KOPT-K1 (cell line): ENCODE data around the gene SECISBP2L.

ENCODE experiments used
- H3K27ac ChIP-seq: fragments of 200-600 bp; sonication (generic); 2 replicates; pipeline ENCODE4 v1.5.1; 2016; ENCODE audit warnings: antibody characterized with exemption, mild to moderate bottlenecking, low read depth, low read length; ENCODE audit not compliant: poor library complexity, severe bottlenecking
- H3K36me3 ChIP-seq: fragments of 200-600 bp; sonication (generic); 2 replicates; pipeline ENCODE4 v1.5.1; 2017; ENCODE audit warnings: antibody characterized with exemption, mild to moderate bottlenecking, low read length, moderate library complexity; ENCODE audit not compliant: insufficient read depth
- H3K9me3 ChIP-seq: fragments of 200-600 bp; sonication (generic); 2 replicates; pipeline ENCODE4 v1.5.1; 2017; ENCODE audit warnings: antibody characterized with exemption, low read length, mild to moderate bottlenecking; ENCODE audit not compliant: insufficient read depth, poor library complexity, severe bottlenecking

Gene SECISBP2L

DNA sequence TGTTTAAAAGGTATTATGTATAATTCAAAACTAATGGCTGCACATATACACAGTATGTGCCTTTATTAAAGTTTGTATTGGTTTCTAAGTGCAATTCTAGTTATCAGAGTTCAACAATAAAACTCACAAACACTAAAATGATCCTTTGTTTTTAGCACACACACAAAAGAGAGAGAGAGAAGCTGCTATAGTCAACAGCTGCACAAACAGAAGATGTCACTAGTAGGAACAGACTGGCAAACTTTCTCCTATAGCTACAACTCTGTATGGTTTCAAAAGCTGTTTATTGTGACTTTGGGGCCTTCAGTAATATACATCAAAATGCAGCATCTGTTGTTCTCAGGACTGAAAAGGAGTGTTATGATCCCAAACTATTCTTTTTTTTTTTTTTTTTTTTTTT lies 6.1 kb downstream of the SECISBP2L start:
- H3K36me3 ChIP-seq, result peaks cover 10% of the 10 kb centered on the region
- H3K27ac ChIP-seq, result no peak overlapping the region

DNA sequence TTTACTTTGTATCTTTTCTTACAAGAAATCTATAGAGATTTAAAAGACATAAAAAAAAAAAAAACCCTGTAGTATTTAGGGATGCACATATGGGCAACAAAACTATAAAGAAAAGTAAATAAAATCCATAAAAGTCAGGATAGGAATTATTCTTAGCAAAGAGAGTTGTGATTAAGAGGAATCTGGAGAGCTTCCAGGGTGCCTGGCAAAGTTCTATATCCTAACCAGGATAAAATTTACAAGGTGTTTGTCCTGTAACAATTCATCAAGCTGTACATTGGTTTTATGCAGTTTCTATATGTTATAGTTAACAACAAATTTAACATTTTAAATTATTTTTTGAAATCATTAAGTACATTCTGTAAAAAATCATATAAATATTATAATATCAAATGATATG lies 7.9 kb downstream of the SECISBP2L start:
- H3K27ac ChIP-seq, result no peak overlapping the region
- peaks cover 18% of the 10 kb centered on the region for H3K36me3 ChIP-seq
- no peaks in the 10 kb centered on the region for H3K9me3 ChIP-seq

More for the DNA sequence above, 6.1 kb downstream of the SECISBP2L start:
- H3K9me3 ChIP-seq, result no peaks in the 10 kb centered on the region

DNA sequence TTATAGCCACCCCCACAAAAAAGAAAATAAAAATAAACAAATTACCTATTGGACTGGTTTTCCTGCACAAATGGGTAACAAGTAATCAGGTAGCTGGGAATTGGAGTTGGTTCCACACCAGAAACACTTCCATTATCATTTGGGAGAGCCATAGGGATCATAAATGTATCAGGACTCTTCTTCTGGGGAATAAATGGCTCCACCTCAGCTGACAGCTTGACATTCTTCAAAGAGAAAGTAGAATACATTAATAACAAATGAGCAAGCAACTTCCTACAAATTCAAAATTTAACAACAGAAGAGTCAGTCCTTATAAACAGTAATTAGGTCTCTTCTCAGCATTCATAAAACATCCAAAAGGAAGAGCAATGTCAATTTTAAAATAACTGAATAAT lies 8.7 kb downstream of the SECISBP2L start:
- Histone ChIP-seq H3K36me3 (peaks cover 18% of the 10 kb centered on the region), H3K27ac (no peak overlapping the region)

DNA sequence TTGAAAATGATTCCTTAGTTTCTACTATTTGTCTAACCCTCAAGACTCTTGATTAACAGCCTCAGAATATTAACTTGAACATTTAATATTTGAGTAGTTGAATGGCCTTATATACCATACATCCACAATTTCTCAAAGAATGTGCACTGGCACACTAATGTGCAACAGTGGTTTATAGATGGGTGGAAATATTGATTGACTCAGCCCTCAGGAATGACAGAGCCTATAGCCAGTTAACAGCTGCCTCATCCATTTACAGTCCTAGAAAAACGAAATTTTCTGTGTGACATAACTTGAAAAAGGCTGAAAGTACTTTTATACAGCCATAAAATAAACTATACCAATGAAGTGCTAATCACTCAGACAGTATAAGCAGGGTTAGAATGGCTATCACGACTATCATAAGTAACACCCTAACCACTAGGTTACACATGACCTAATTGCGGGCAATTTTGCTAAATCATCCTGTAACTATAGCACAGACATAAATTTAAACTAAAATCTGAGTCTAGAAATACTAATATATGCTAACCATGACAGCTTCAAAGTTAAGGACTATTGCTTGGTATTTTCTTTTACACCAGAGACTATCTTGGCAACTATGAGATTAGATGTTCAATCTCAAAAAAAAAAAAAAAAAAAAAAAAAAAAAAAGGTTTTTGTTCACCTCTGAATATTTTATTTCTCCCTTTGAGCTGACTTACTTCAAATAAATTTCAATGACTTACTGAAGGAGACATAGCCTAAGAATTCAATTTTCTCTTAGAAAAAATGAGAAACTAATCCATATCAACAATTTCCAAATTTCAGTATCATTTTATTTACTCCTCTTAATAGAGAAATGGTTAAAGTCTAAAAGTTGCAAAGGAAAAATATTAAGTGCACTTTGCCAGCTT lies 9.3 kb downstream of the SECISBP2L start:
- Histone ChIP-seq H3K9me3 (no peaks in the 10 kb centered on the region), H3K36me3 (peaks cover 18% of the 10 kb centered on the region), H3K27ac (no peak overlapping the region)

More for the DNA sequence above, 8.7 kb downstream of the SECISBP2L start:
- no peaks in the 10 kb centered on the region for H3K9me3 ChIP-seq

DNA sequence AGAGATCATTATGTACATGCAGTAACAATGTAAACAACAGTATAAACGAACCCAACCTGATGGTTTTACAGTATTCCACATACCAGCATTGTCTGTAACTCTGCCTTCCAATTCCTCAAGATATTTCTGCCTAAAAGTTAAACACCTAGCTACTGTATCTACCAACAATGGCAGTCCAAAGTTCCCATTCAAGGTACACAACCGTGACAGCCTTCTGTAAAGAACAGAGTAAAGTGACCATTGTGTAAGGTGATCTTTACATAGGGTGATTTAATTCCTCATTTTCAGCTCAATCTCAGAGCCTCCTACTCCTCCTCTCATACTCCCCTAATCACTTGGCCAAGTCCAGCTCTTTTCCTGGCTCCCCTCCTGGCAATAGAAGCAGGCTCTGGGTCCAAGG lies 10.4 kb downstream of the SECISBP2L start:
- no peaks in the 10 kb centered on the region for H3K9me3 ChIP-seq
- H3K27ac ChIP-seq, result no peak overlapping the region
- peaks cover 18% of the 10 kb centered on the region for H3K36me3 ChIP-seq

DNA sequence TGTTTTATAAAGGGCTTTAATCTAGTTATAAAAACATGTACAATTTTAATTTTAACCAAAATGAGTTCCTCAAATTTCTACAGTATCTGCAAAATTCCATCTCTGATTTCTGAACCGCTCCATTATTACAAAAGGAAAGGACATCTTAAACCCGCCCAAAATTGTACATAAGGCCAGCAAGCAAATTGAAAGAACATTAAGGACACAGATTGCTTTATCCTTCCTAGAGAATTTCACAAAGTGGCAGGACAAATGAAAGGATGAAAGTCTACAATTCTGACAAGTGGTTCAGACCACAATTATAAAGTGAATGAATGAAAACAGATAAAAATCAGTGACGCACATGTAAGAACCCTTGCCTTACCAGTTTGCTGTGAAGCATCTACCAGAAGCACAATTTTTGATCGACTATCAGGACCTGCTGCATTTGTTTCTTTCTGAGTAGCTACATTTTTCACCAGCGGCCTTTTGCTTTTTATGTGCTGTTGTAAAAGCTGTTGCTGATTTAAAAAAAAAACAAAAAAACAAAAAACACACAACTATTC lies 13.6 kb downstream of the SECISBP2L start:
- Histone ChIP-seq H3K36me3 (peaks cover 26% of the 10 kb centered on the region), H3K27ac (no peak overlapping the region), H3K9me3 (no peaks in the 10 kb centered on the region)

DNA sequence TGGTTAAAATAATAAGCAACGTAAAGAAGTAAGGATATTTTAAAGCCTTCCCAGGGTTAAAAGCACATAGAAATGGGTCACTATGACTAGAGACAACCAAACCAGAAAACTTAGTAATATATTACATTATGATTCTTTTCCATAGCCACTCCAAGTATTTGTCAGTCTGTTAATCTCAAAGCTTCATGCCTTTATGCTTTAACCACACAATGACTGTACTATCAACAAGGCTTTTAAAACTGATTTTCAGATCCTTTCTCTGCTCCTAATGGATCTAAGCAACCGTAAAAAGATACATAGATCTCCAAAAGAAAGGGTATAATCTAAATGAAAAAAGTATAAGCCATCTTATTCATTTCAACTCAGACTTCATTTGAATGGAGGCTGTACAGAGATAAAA lies 14.4 kb downstream of the SECISBP2L start:
- H3K27ac ChIP-seq, result no peak overlapping the region
- no peaks in the 10 kb centered on the region for H3K9me3 ChIP-seq
- H3K36me3 ChIP-seq, result peaks cover 31% of the 10 kb centered on the region

DNA sequence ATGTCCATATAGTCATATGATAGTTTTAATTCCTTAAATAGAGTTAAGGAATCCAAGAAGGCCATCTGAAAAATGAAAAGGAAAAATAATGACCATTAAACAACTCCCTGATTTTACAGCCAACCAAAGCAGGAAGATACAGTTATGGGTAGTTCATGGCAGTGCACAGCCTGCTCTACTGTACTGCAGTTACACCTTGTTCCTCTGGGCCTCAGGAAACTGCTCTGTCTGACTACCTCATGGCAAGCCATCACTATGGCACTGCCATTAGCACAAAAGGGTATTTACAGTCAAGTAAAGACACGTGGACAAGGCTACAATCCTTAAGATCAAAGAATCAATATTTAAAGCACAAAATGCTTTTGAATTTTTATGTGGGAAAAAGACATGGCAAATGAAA lies 19.5 kb downstream of the SECISBP2L start:
- Histone ChIP-seq H3K27ac (no peak overlapping the region), H3K9me3 (no peaks in the 10 kb centered on the region), H3K36me3 (peaks cover 17% of the 10 kb centered on the region; the same call in 1 of the 2 replicates)

DNA sequence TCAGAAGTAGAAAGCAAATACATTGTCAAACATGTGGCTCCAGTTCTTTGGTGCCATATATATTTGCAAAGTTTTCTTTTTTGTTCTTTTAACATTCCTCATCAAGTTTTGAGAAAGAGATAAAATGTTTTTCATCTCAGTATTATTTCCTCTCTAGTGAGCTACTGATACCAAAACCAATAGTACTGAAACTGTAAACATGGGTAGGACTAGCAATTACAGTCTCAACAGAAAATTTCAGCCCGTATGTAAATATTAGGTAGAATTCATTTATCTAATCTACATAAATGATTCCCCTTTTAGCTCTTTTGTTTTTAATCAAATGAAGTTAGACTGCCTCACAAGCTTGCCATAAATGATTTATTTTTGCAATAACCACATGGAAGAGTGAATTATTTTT lies 21.4 kb downstream of the SECISBP2L start:
- no peak overlapping the region for H3K27ac ChIP-seq
- H3K36me3 ChIP-seq, result peaks cover 26% of the 10 kb centered on the region
- H3K9me3 ChIP-seq, result no peaks in the 10 kb centered on the region

DNA sequence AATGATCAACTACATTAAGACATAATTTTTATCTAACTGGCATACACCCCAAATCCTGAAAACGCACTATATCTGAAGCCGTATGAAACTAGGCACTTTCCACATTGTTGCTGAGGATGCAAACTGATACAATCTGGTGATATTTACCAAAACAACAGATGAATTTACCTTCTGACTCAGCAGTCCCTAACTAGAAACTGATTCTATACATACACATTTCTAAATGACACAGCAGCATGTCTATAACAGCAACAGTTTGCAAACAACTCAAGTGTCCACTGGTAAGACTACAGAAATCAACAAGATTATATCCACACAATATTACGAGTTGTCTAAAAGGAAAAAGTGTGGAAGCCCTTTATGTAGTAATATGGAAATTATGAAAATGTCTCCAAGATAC lies 22.9 kb downstream of the SECISBP2L start:
- Histone ChIP-seq H3K27ac (no peak overlapping the region), H3K36me3 (peaks cover 24% of the 10 kb centered on the region), H3K9me3 (no peaks in the 10 kb centered on the region)

DNA sequence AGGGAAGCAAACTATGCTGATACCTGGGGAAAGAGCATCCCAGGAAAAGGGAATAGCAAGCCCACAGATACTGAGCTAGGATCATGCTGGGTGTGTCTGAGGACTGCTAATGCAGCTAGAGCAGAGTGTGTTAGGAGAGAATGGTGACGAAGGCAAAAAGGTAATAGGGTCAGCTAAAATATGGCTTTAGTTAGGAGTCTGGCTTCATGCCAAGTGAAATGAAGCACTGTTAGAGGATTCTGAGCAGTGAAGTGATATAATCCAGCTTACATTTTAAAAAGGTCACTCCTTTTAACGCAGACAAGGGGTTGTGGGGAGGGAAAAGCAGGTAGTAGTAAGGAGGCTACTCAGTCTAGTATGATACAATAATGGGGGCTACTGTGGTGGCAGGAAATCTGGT lies 30.4 kb downstream of the SECISBP2L start:
- H3K36me3 ChIP-seq, result peaks cover 48% of the 10 kb centered on the region
- no peaks in the 10 kb centered on the region for H3K9me3 ChIP-seq
- H3K27ac ChIP-seq, result no peak overlapping the region

DNA sequence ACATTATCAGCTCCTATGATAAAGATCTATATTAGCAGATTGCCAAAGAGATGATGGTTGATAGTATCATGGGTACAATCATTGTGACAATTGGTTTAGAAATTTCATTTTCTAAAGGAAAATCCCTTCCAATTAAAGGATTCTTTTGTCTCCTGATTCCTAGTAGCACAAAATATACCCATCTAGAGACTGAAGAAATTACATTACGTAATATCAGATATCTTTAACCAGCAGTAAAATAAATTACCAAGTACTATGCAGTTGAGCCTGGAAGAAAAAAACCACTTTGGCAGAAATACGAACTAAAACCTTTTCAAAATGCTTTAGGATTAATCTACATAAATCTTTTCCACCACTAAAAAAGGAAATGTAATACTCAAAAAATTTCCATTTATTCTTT lies 46.9 kb downstream of the SECISBP2L start:
- Histone ChIP-seq H3K9me3 (no peaks in the 10 kb centered on the region), H3K36me3 (peaks cover 52% of the 10 kb centered on the region), H3K27ac (no peak overlapping the region)

DNA sequence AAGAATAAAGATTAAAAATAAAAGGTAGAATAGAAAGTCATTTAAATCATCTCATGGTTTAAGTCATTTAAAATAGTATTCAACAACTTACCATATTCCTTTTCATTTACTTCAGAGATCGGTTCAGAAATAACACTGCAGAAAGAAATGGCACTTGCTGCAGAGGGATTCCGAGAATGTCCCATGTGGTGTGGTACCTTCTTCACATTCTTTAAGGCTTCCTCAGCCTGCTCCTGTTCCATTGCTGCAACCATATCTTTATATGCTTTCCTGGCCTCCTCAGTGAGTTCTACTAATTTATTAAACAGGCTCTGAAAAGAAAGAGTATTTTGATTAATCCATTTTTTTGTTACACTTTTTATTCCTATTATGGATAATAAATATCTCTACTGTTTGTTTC lies 50.0 kb downstream of the SECISBP2L start:
- Histone ChIP-seq H3K27ac (no peak overlapping the region), H3K36me3 (peaks cover 76% of the 10 kb centered on the region), H3K9me3 (no peaks in the 10 kb centered on the region)

DNA sequence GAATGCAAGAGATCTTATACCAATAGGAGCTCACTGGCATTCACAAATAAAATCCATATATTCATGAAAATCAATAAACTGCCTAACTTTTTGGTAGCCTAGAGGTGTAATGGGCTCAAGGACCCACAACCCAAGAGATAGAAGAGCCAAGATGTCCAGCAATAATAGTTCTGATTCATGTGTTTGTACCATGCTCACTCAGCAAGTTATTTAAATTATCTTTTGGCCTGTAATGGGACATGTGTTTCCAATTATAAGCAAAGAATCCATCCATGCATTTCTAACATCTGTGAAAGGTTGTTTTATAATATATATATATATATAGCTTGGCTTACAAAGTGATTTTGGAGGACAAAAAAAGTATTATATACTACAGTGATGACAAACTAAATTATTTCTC lies 52.9 kb downstream of the SECISBP2L start:
- H3K27ac ChIP-seq, result no peak overlapping the region
- no peaks in the 10 kb centered on the region for H3K9me3 ChIP-seq
- peaks cover 56% of the 10 kb centered on the region for H3K36me3 ChIP-seq

DNA sequence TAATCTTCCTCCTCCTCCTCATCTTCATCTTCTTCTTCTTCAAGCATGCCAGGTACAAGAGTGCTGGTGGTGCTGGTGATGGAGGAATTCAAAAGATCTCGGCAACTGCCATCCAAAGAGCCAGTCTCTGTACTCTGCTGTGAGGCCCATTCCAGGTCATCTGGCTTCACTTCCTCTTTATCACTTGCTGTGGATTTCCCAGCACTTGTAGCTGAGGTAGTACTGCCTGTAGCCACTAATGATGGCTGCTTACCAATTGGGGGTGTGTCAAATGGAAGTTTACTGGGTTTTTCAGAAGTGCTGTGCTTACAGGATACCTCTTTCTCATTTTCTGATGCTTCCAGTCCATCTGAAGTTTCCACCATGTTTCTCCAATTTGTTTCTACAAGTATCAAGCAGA lies 53.7 kb downstream of the SECISBP2L start:
- Histone ChIP-seq H3K36me3 (peaks cover 54% of the 10 kb centered on the region), H3K9me3 (no peaks in the 10 kb centered on the region), H3K27ac (no peak overlapping the region)

DNA sequence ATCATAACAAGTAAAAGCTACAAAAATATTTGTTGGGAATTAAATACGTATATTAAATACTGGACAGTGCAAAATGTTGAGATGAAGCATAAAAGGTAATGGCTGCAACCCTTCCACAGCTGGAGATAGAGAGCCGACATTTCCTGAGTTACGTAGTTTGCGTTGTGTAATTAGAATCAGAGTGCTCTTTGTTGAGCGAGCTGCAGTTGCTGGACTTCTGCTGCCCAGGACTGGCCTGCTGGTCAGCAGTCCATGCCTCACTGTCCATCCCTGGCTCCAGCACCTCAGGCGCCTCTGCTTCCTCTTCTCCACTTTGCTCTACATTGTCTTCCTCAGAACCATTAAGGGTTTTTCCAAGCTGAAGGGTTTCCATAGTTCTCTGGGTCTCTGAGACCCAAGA lies 54.1 kb downstream of the SECISBP2L start:
- Histone ChIP-seq H3K9me3 (no peaks in the 10 kb centered on the region), H3K36me3 (peaks cover 50% of the 10 kb centered on the region)

More for the DNA sequence above, 54.1 kb downstream of the SECISBP2L start:
- H3K27ac ChIP-seq, result no peak overlapping the region
